Uterus (tissue), 4 donors: ENCODE results near the gene RBM10. TPM values are rescaled to one million over a fixed set of nuclear protein-coding genes. Genes with fewer than 3 reads are reported as not detected.

ENCODE experiments used
- DNase-seq, 2 donors: peaks; one replicate each; pipeline ENCODE4 v3.0.0-alpha.2; 2019 to 2020
- H3K27ac ChIP-seq, 2 donors: fragments of 200-600 bp; sonication (generic); 1 replicate in 1 of 2; 2 replicates in 1 of 2; pipeline ENCODE4 v1.5.1; 2016 to 2018
- H3K27me3 ChIP-seq, 2 donors: fragments of 200-600 bp; sonication (generic); one replicate each; pipeline ENCODE4 v1.5.1; 2018 to 2019; ENCODE audit warnings: control low read depth in 1 of 2
- H3K36me3 ChIP-seq, 2 donors: fragments of 200-600 bp; sonication (generic); one replicate each; pipeline ENCODE4 v1.5.1; 2019; ENCODE audit warnings: control low read depth in 1 of 2
- H3K4me1 ChIP-seq, 2 donors: fragments of 200-600 bp; sonication (generic); one replicate each; pipeline ENCODE4 v1.5.1; 2018 to 2019; ENCODE audit warnings: control low read depth in 1 of 2
- H3K4me3 ChIP-seq, 2 donors: fragments of 200-600 bp; sonication (generic); 1 replicate in 1 of 2; 2 replicates in 1 of 2; pipeline ENCODE4 v1.5.1; 2018 to 2019; ENCODE audit warnings: mild to moderate bottlenecking in 1 of 2
- H3K9me3 ChIP-seq, 2 donors: fragments of 200-600 bp; sonication (generic); one replicate each; pipeline ENCODE4 v1.5.1; 2019; ENCODE audit warnings: control low read depth in 1 of 2
- CTCF ChIP-seq, 4 experiments: fragments of 200-600 bp in 2 of 4; fragments of 450-650 bp in 2 of 4; sonication (generic) in 2 of 4; IDR thresholded peaks; one replicate each; pipeline ENCODE4 v1.5.1; 2016 to 2019; ENCODE audit warnings: antibody characterized with exemption in 4 of 4, mild to moderate bottlenecking in 2 of 4, moderate library complexity in 1 of 4
- POLR2A ChIP-seq, 2 donors: fragments of 450-650 bp; IDR thresholded peaks; one replicate each; pipeline ENCODE4 v1.6.1; 2016; ENCODE audit warnings: antibody characterized with exemption in 2 of 2, mild to moderate bottlenecking in 1 of 2, moderate library complexity in 1 of 2
- intact Hi-C: fragments of 100-400 bp; cut with DNase I; formaldehyde crosslinking; loops from one replicate; pipeline ENCODE4 v1.15.1; 2023; ENCODE audit warnings: low total_unique reads
- total RNA-seq, 4 donors: library from RNA; depleted of rRNA in 3 of 4; stranded (reverse); fragments of >200 nt in 3 of 4; gene quantifications; one replicate each; pipeline versions ENCODE4 v1.1.0 to v1.2.4, GENCODE V29; 2014 to 2023
- donor health status: DM: yes; HTN: yes; CAD: no.

RBM10 gene
- total RNA-seq, 4 donors from 2014 or later: 4.4 to 45.4 (median 22.3) TPM

GRCh38 chrX:47158131-47158530 lies 13.1 kb downstream of the RBM10 start:
- H3K9me3 ChIP-seq: no peaks in the 10 kb centered on the region
- no peak overlapping the region for H3K4me3 ChIP-seq
- intact Hi-C loops: no loop called here
- H3K27ac ChIP-seq: no peak overlapping the region
- DNase-seq: no peak
- no peaks in the 10 kb centered on the region for H3K36me3 ChIP-seq
- TF ChIP-seq POLR2A (IDR thresholded peaks at IDR 0.05) (no peak), CTCF (IDR thresholded peaks at IDR 0.05) (no peak)
- H3K27me3 ChIP-seq: no peaks in the 10 kb centered on the region
- no peaks in the 10 kb centered on the region for H3K4me1 ChIP-seq

GRCh38 chrX:47158781-47159180 lies 13.8 kb downstream of the RBM10 start:
- DNase-seq: no peak
- Histone ChIP-seq H3K36me3 (no peaks in the 10 kb centered on the region), H3K4me1 (no peaks in the 10 kb centered on the region), H3K4me3 (no peak overlapping the region), H3K9me3 (no peaks in the 10 kb centered on the region), H3K27me3 (no peaks in the 10 kb centered on the region), H3K27ac (no peak overlapping the region)
- TF ChIP-seq POLR2A (IDR thresholded peaks at IDR 0.05): no peak
- TF ChIP-seq CTCF (IDR thresholded peaks at IDR 0.05): no peak
- intact Hi-C loops: no loop called here

- DNase-seq: no peak
- no peaks in the 10 kb centered on the region for H3K27me3 ChIP-seq
- intact Hi-C loops: no loop called here
- H3K4me3 ChIP-seq: no peak overlapping the region
- no peak overlapping the region for H3K27ac ChIP-seq
- no peaks in the 10 kb centered on the region for H3K4me1 ChIP-seq
- H3K36me3 ChIP-seq: no peaks in the 10 kb centered on the region
- no peaks in the 10 kb centered on the region for H3K9me3 ChIP-seq
- TF ChIP-seq CTCF (IDR thresholded peaks at IDR 0.05): no peak
- no peak for TF ChIP-seq POLR2A (IDR thresholded peaks at IDR 0.05)
These were observed 15.8 kb downstream of the RBM10 start for GRCh38 chrX:47160781-47161180.

GRCh38 chrX:47162927-47163583 lies 18.0 kb downstream of the RBM10 start:
- no peaks in the 10 kb centered on the region for H3K27me3 ChIP-seq
- DNase-seq: no peak
- no peaks in the 10 kb centered on the region for H3K9me3 ChIP-seq
- H3K4me1 ChIP-seq: no peaks in the 10 kb centered on the region
- H3K4me3 ChIP-seq: no peak overlapping the region
- TF ChIP-seq POLR2A (IDR thresholded peaks at IDR 0.05) (no peak), CTCF (IDR thresholded peaks at IDR 0.05) (no peak)
- intact Hi-C loops: no loop called here
- H3K36me3 ChIP-seq: no peaks in the 10 kb centered on the region
- H3K27ac ChIP-seq: no peak overlapping the region

GRCh38 chrX:47164420-47164819 lies 19.4 kb downstream of the RBM10 start:
- Histone ChIP-seq H3K4me1 (no peaks in the 10 kb centered on the region), H3K4me3 (no peak overlapping the region), H3K27me3 (no peaks in the 10 kb centered on the region), H3K27ac (no peak overlapping the region), H3K9me3 (no peaks in the 10 kb centered on the region), H3K36me3 (no peaks in the 10 kb centered on the region)
- intact Hi-C loops: no loop called here
- TF ChIP-seq POLR2A (IDR thresholded peaks at IDR 0.05) (no peak), CTCF (IDR thresholded peaks at IDR 0.05) (no peak)
- DNase-seq: no peak
